ENCODE data around the gene FIGN. TPM values are rescaled to one million over a fixed set of nuclear protein-coding genes. Genes with fewer than 3 reads are reported as not detected.

FIGN gene
- total RNA-seq, 1 experiment from 2014 or later: not detected

- Histone ChIP-seq H3K36me3 (ENCODE audit: control insufficient read depth in 1 of 2, insufficient read depth in 2 of 2, low read length in 2 of 2) (no peaks in the 10 kb centered on the region), H3K27ac (ENCODE audit: low read depth, low read length) (no peak overlapping the region), H3K4me2 (ENCODE audit: low read length) (no peak overlapping the region), H3K27me3 (ENCODE audit: insufficient read depth, low read length) (peaks cover 45% of the 10 kb centered on the region), H3K9me2 (ENCODE audit: insufficient read depth) (no peaks in the 10 kb centered on the region), H3K4me3 (replicated peaks in 1 of 2; ENCODE audit: low read depth in 1 of 2, low read length in 2 of 2) (no peak overlapping the region), H3K9ac (ENCODE audit: low read length) (no peak overlapping the region), H4K20me1 (ENCODE audit: insufficient read depth) (no peaks in the 10 kb centered on the region), H2AFZ (ENCODE audit: low read depth, low read length, poor library complexity, severe bottlenecking) (no peak overlapping the region), H3K9me3 (ENCODE audit: control insufficient read depth in 1 of 2, insufficient read depth in 1 of 2, low read depth in 1 of 2, low read length in 2 of 2) (no peaks in the 10 kb centered on the region), H3K4me1 (ENCODE audit: control insufficient read depth in 1 of 2, insufficient read depth in 2 of 2, low read length in 2 of 2) (no peaks in the 10 kb centered on the region), H3K79me2 (ENCODE audit: insufficient read depth, low read length) (no peaks in the 10 kb centered on the region)
- ChIA-PET POLR2A (no interaction called here), CTCF (no interaction called here), RAD21 (ENCODE audit: low non-redundant PET in 1 of 2, low total read pairs in 2 of 2, uncharacterized antibody in 2 of 2, unreplicated experiment in 2 of 2) (no interaction called here)
- TF ChIP-seq EZH2 (IDR thresholded peaks at IDR 0.05) (no peak), POLR2AphosphoS5 (IDR thresholded peaks at IDR 0.05; ENCODE audit: low read depth, low read length) (no peak), JUND (IDR thresholded peaks at IDR 0.05) (no peak), YY1 (IDR thresholded peaks at IDR 0.05; ENCODE audit: extremely low read depth, insufficient replicate concordance, low read depth, low read length) (no peak), ZNF274 (IDR thresholded peaks at IDR 0.05; ENCODE audit: low read depth, low read length) (no peak), SIN3A (IDR thresholded peaks at IDR 0.05; ENCODE audit: low read depth) (no peak), SRF (IDR thresholded peaks at IDR 0.05; ENCODE audit: low read depth) (no peak), EZH2phosphoT487 (IDR thresholded peaks at IDR 0.05; ENCODE audit: borderline replicate concordance) (no peak), FOSL1 (IDR thresholded peaks at IDR 0.05; ENCODE audit: low read depth) (no peak), POLR2A (IDR thresholded peaks at IDR 0.05; ENCODE audit: borderline replicate concordance, extremely low read depth, insufficient read depth, insufficient read length) (no peak)
- TF ChIP-seq, protein P1, sequence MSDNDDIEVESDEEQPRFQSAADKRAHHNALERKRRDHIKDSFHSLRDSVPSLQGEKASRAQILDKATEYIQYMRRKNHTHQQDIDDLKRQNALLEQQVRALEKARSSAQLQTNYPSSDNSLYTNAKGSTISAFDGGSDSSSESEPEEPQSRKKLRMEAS (IDR thresholded peaks at IDR 0.05): no peak
- TF ChIP-seq, protein P2, sequence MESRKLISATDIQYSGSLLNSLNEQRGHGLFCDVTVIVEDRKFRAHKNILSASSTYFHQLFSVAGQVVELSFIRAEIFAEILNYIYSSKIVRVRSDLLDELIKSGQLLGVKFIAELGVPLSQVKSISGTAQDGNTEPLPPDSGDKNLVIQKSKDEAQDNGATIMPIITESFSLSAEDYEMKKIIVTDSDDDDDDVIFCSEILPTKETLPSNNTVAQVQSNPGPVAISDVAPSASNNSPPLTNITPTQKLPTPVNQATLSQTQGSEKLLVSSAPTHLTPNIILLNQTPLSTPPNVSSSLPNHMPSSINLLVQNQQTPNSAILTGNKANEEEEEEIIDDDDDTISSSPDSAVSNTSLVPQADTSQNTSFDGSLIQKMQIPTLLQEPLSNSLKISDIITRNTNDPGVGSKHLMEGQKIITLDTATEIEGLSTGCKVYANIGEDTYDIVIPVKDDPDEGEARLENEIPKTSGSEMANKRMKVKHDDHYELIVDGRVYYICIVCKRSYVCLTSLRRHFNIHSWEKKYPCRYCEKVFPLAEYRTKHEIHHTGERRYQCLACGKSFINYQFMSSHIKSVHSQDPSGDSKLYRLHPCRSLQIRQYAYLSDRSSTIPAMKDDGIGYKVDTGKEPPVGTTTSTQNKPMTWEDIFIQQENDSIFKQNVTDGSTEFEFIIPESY (IDR thresholded peaks at IDR 0.05; ENCODE audit: extremely low read depth, insufficient replicate concordance, low read length): no peak
- TF ChIP-seq, protein P3, sequence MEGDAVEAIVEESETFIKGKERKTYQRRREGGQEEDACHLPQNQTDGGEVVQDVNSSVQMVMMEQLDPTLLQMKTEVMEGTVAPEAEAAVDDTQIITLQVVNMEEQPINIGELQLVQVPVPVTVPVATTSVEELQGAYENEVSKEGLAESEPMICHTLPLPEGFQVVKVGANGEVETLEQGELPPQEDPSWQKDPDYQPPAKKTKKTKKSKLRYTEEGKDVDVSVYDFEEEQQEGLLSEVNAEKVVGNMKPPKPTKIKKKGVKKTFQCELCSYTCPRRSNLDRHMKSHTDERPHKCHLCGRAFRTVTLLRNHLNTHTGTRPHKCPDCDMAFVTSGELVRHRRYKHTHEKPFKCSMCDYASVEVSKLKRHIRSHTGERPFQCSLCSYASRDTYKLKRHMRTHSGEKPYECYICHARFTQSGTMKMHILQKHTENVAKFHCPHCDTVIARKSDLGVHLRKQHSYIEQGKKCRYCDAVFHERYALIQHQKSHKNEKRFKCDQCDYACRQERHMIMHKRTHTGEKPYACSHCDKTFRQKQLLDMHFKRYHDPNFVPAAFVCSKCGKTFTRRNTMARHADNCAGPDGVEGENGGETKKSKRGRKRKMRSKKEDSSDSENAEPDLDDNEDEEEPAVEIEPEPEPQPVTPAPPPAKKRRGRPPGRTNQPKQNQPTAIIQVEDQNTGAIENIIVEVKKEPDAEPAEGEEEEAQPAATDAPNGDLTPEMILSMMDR (IDR thresholded peaks at IDR 0.05 in 2 of 3, conservative IDR thresholded peaks at IDR 0.05 in 1 of 3; ENCODE audit: borderline replicate concordance in 1 of 3, insufficient read depth in 1 of 3, low read depth in 2 of 3, low read length in 2 of 3): no peak
- ATAC-seq: no peak
- intact Hi-C loops (cut with micrococcal nuclease): no loop called here
- no peak for DNase-seq (ENCODE audit: low read depth, low spot score)
- BruUV-seq (replicated peaks): no TSS peak
Observed at GRCh38 chr2:163753726-163754125, 17.9 kb upstream of the FIGN start.

Data from HCT116 (cell line).